Naive B cell (primary cell): ENCODE measurements around the gene RNF214. TPM values are rescaled to one million over a fixed set of nuclear protein-coding genes. Genes with fewer than 3 reads are reported as not detected.
"Not testable (repeated sequence)": the region's sequence is repeated elsewhere in the genome, so short reads cannot be mapped to it uniquely, and the experiment has no call there.

Experiments used
- ATAC-seq, 2 donors: fragments of 150-1000 bp; cut with Tn5 transposase; 2 replicates each; pipeline ENCODE4 v1.10.0; 2021; ENCODE audit warnings: low read depth in 2 of 2, mild to moderate bottlenecking in 2 of 2, moderate library complexity in 2 of 2
- DNase-seq: peaks from one replicate; pipeline ENCODE4 v3.0.0; 2022
- H3K27ac Mint-ChIP-seq, 6 donors: one replicate each; pipeline ENCODE4 v1.8.0; 2020 to 2022; ENCODE audit warnings: mild to moderate bottlenecking in 6 of 6, mixed read lengths in 6 of 6, moderate library complexity in 5 of 6, inconsistent platforms in 2 of 6
- H3K27me3 Mint-ChIP-seq, 3 donors: one replicate each; pipeline ENCODE4 v1.8.0; 2021 to 2022; ENCODE audit warnings: mixed read lengths in 3 of 3, mild to moderate bottlenecking in 1 of 3
- H3K36me3 Mint-ChIP-seq, 2 donors: one replicate each; pipeline ENCODE4 v1.8.0; 2020 to 2022; ENCODE audit warnings: mixed read lengths in 2 of 2, inconsistent platforms in 1 of 2, mild to moderate bottlenecking in 1 of 2
- H3K4me1 Mint-ChIP-seq, 3 donors: one replicate each; pipeline ENCODE4 v1.8.0; 2020 to 2022; ENCODE audit warnings: mixed read lengths in 3 of 3, inconsistent platforms in 1 of 3, mild to moderate bottlenecking in 1 of 3, moderate library complexity in 1 of 3
- H3K4me3 Mint-ChIP-seq, 8 donors: one replicate each; pipeline ENCODE4 v1.8.0; 2020 to 2022; ENCODE audit warnings: mild to moderate bottlenecking in 8 of 8, mixed read lengths in 8 of 8, moderate library complexity in 8 of 8, inconsistent platforms in 2 of 8
- H3K9me3 Mint-ChIP-seq, 7 donors: one replicate each; pipeline ENCODE4 v1.8.0; 2020 to 2022; ENCODE audit warnings: mixed read lengths in 7 of 7, mild to moderate bottlenecking in 5 of 7, inconsistent platforms in 2 of 7, moderate library complexity in 1 of 7
- polyA plus RNA-seq, 6 donors: library from polyadenylated mRNA; unstranded; fragments of 300-500 nt; fragmentation: Illumina TruSeq; gene quantifications; one replicate each; pipeline ENCODE4 v1.2.3, GENCODE V29; 2021; ENCODE audit warnings: low read depth in 6 of 6

The RNF214 gene
- 10 to 100 TPM in 4 of 6 donors, 1 to 10 TPM in 2; 1.4 to 15.5 (median 13.4) TPM for polyA plus RNA-seq

GRCh38 chr11:117232092-117232878, at the start of gene RNF214:
RNF214 (plus strand) TSS chr11:117232671; CDS start chr11:117234273, 1,602 bp downstream.
- Mint-ChIP-seq H3K36me3 (peaks cover 12 to 16% of the 10 kb centered on the region in 2 donors), H3K4me1 (peaks cover 31 to 57% (median 53%) of the 10 kb centered on the region in 3 donors), H3K27ac (peak within 1 kb of the TSS; percentile 98 to 100 (median 99)), H3K4me3 (peak within 1 kb of the TSS; percentile 95 to 100 (median 99)), H3K9me3 (no peaks in the 10 kb centered on the region), H3K27me3 (no peaks in the 10 kb centered on the region)
- ATAC-seq: peak; percentile 86
- peak; percentile 74 for DNase-seq

DNA sequence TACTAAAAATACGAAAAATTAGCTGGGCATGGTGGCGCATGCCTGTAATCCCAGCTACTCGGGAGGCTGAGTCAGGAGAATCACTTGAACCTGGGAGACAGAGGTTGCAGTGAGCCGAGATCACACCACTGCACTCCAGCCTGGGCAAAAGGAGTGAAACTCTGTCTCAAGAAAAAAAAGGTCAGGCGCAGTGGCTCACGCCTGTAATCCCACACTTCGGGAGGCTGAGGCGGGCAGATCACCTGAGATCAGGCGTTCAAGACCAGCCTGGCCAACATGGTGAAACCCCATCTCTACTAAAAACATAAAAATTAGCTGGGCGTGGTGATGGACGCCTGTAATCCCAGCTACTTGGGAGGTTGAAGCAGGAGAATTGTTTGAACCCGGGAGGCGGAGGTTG, 49.3 kb upstream of the RNF214 start:
- H3K4me3 Mint-ChIP-seq: peak overlapping the region in 3 of 8 donors; percentile 36 to 64 (median 50)
- not testable (repeated sequence) for H3K9me3 Mint-ChIP-seq, H3K36me3 Mint-ChIP-seq, H3K27me3 Mint-ChIP-seq, DNase-seq, ATAC-seq
- peak overlapping the region in 2 of 6 donors; percentile 15 to 19 for H3K27ac Mint-ChIP-seq
- peaks cover 45 to 87% (median 75%) of the 10 kb centered on the region in 3 donors for H3K4me1 Mint-ChIP-seq

- H3K36me3 Mint-ChIP-seq: peaks cover 5 to 8% of the 10 kb centered on the region in 2 donors
- peak overlapping the region in 2 of 8 donors; percentile 64 to 66 for H3K4me3 Mint-ChIP-seq
- DNase-seq: no peak
- no peak for ATAC-seq
- H3K9me3 Mint-ChIP-seq: no peaks in the 10 kb centered on the region
- peak overlapping the region in 4 of 6 donors; percentile 15 to 97 (median 70) for H3K27ac Mint-ChIP-seq
- peaks cover 50 to 89% (median 77%) of the 10 kb centered on the region in 3 donors for H3K4me1 Mint-ChIP-seq
- no peaks in the 10 kb centered on the region for H3K27me3 Mint-ChIP-seq
These were observed 48.6 kb upstream of the RNF214 start for GRCh38 chr11:117183724-117184349.

- Mint-ChIP-seq H3K4me3 (peak overlapping the region in 7 of 8 donors; percentile 62 to 93 (median 82)), H3K9me3 (no peaks in the 10 kb centered on the region), H3K36me3 (peaks cover 5 to 12% of the 10 kb centered on the region in 2 donors), H3K4me1 (peaks cover 53 to 95% (median 79%) of the 10 kb centered on the region in 3 donors), H3K27me3 (no peaks in the 10 kb centered on the region), H3K27ac (peak overlapping the region; percentile 89 to 97 (median 95))
- peak; percentile 44 to 50 for ATAC-seq
- no peak for DNase-seq
These were observed 46.6 kb upstream of the RNF214 start for GRCh38 chr11:117185736-117186430.

DNA sequence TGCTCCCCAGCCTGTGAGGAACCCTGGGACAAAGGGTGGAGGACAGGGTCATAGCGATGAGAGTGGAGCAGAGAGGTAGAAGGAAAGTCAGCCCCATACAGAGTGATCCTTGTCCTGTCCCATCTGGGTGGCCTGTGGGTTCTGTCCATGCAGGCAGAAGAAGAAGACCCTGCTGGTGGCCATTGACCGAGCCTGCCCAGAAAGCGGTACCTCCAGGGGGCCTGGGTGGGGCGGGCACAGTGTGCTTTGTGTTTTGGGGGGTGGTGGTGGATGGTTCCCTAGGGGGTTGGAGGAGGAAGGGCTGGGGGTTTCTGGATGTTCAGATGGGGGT, 46.1 kb upstream of the RNF214 start:
- no peak for ATAC-seq
- Mint-ChIP-seq H3K4me1 (peaks cover 48 to 94% (median 74%) of the 10 kb centered on the region in 3 donors), H3K27ac (peak overlapping the region; percentile 29 to 97 (median 95)), H3K9me3 (no peaks in the 10 kb centered on the region), H3K4me3 (peak overlapping the region in 7 of 8 donors; percentile 62 to 93 (median 82)), H3K27me3 (no peaks in the 10 kb centered on the region), H3K36me3 (peaks cover 5 to 12% of the 10 kb centered on the region in 2 donors)
- no peak for DNase-seq

DNA sequence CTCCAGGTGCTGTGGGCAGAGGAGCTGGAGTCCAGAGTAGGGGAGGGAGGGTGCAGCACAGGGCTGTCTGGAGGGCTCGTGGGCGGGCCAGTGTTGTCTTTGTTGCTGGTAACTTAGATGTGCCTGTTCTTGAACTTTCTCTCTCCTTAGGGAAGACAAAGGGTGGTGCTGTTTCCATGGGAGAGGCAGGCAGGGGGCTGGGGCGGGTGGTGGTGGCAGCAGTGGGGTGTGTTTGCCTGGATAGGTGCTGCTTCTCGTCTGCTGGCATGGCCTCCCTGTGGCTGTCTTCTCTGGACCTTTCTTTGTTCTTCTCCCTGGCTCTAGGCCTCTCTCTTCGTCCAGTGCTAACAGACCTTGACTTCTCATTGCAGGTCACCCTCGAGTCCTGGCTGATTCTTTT, 45.5 kb upstream of the RNF214 start:
- H3K4me1 Mint-ChIP-seq: peaks cover 48 to 93% (median 71%) of the 10 kb centered on the region in 3 donors
- no peak for ATAC-seq
- no peaks in the 10 kb centered on the region for H3K27me3 Mint-ChIP-seq
- no peaks in the 10 kb centered on the region for H3K9me3 Mint-ChIP-seq
- peak overlapping the region in 7 of 8 donors; percentile 62 to 93 (median 82) for H3K4me3 Mint-ChIP-seq
- H3K36me3 Mint-ChIP-seq: peaks cover 5 to 12% of the 10 kb centered on the region in 2 donors
- DNase-seq: no peak
- peak overlapping the region; percentile 85 to 97 (median 95) for H3K27ac Mint-ChIP-seq

GRCh38 chr11:117187428-117187798, 45.1 kb upstream of the RNF214 start:
- Mint-ChIP-seq H3K9me3 (no peaks in the 10 kb centered on the region), H3K4me1 (peaks cover 48 to 89% (median 73%) of the 10 kb centered on the region in 3 donors), H3K27me3 (no peaks in the 10 kb centered on the region), H3K4me3 (peak overlapping the region in 7 of 8 donors; percentile 62 to 93 (median 82)), H3K27ac (peak overlapping the region; percentile 85 to 97 (median 95)), H3K36me3 (peaks cover 5 to 12% of the 10 kb centered on the region in 2 donors)
- ATAC-seq (no peak), DNase-seq (no peak)

GRCh38 chr11:117187799-117188481, 44.5 kb upstream of the RNF214 start:
- DNase-seq: no peak
- no peaks in the 10 kb centered on the region for H3K9me3 Mint-ChIP-seq
- H3K27me3 Mint-ChIP-seq: no peaks in the 10 kb centered on the region
- H3K36me3 Mint-ChIP-seq: peaks cover 5 to 14% of the 10 kb centered on the region in 2 donors
- H3K4me1 Mint-ChIP-seq: peaks cover 49 to 85% (median 78%) of the 10 kb centered on the region in 3 donors
- no peak for ATAC-seq
- peak overlapping the region; percentile 92 to 99 (median 96) for H3K27ac Mint-ChIP-seq
- peak overlapping the region in 7 of 8 donors; percentile 62 to 93 (median 82) for H3K4me3 Mint-ChIP-seq

- no peaks in the 10 kb centered on the region for H3K27me3 Mint-ChIP-seq
- no peak for DNase-seq
- ATAC-seq: no peak
- H3K27ac Mint-ChIP-seq: peak overlapping the region; percentile 94 to 99 (median 98)
- peaks cover 52 to 83% (median 83%) of the 10 kb centered on the region in 3 donors for H3K4me1 Mint-ChIP-seq
- peaks cover 5 to 15% of the 10 kb centered on the region in 2 donors for H3K36me3 Mint-ChIP-seq
- H3K9me3 Mint-ChIP-seq: no peaks in the 10 kb centered on the region
- peak overlapping the region; percentile 62 to 94 (median 82) for H3K4me3 Mint-ChIP-seq
These were observed 43.8 kb upstream of the RNF214 start for GRCh38 chr11:117188620-117189081.

GRCh38 chr11:117189191-117189940, 43.1 kb upstream of the RNF214 start:
- Mint-ChIP-seq H3K9me3 (no peaks in the 10 kb centered on the region), H3K27ac (peak overlapping the region; percentile 94 to 99 (median 98)), H3K4me1 (peaks cover 48 to 78% (median 76%) of the 10 kb centered on the region in 3 donors), H3K27me3 (no peaks in the 10 kb centered on the region), H3K36me3 (peaks cover 5 to 9% of the 10 kb centered on the region in 2 donors), H3K4me3 (peak overlapping the region; percentile 62 to 94 (median 82))
- ATAC-seq (peak; percentile 90 to 92), DNase-seq (peak; percentile 91)

DNA sequence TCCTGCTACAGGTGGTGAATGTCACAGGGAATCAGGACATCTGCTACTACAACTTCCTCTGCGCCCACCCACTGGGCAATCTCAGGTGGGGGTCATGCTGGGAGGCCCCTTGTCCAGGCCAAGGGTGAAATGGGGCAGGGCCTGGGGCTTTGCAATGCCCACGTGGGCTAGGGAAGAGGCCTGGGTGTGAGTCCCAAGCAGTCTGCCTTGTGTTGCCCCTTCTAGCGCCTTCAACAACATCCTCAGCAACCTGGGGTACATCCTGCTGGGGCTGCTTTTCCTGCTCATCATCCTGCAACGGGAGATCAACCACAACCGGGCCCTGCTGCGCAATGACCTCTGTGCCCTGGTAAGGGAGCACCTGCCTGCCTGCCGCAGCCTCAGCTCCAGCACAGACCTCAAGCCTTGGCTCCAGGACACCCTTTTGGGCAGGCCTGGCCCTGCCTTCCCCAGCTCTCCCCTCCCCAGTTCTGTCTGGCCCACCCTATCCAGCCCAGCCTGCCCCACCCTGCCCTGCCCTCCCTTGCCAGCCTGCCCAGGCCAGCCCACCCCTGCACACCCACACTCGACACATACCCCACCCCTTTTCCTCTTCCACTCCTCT, 42.4 kb upstream of the RNF214 start:
- Mint-ChIP-seq H3K9me3 (no peaks in the 10 kb centered on the region), H3K36me3 (peaks cover 6 to 9% of the 10 kb centered on the region in 2 donors), H3K4me3 (peak overlapping the region; percentile 62 to 94 (median 82)), H3K4me1 (peaks cover 49 to 78% (median 69%) of the 10 kb centered on the region in 3 donors), H3K27ac (peak overlapping the region; percentile 94 to 99 (median 98)), H3K27me3 (no peaks in the 10 kb centered on the region)
- ATAC-seq (no peak), DNase-seq (no peak)
